ENCODE measurements around the gene UNC5C.

- TF ChIP-seq CTCF (IDR thresholded peaks at IDR 0.05) (no peak), EZH2 (IDR thresholded peaks at IDR 0.05) (no peak)
Measured at GRCh38 chr4:95156452-95156765, 392.4 kb downstream of the UNC5C start.

Data from neural progenitor cell (in vitro differentiated cells).